ENCODE results near the gene MBP. TPM values are rescaled to one million over a fixed set of nuclear protein-coding genes. Genes with fewer than 3 reads are reported as not detected.

MBP gene
- total RNA-seq, 1 experiment from 2014 or later, result 88.8 TPM

GRCh38 chr18:77058290-77058835 is 74.2 kb downstream of the MBP start:
- ChIA-PET CTCF (interaction anchor here (0.7 to 1.1 kb wide), 2 partner anchors 58 to 154 kb away, joined by 3 read pairs; no protein-coding TSS in a partner anchor), POLR2A (no interaction called here)
- Histone ChIP-seq H3K9me3 (ENCODE audit: control insufficient read depth, insufficient read depth, low read depth, low read length) (no peaks in the 10 kb centered on the region), H3K27me3 (ENCODE audit: control insufficient read depth, insufficient read depth, low read length) (no peaks in the 10 kb centered on the region), H3K36me3 (ENCODE audit: control insufficient read depth, insufficient read depth, low read length) (no peaks in the 10 kb centered on the region), H3K27ac (ENCODE audit: low read length) (peak overlapping the region; percentile 48), H3K4me1 (ENCODE audit: control insufficient read depth, insufficient read depth, low read length) (peaks cover 70% of the 10 kb centered on the region), H3K4me3 (ENCODE audit: low read depth in 2 of 2, low read length in 2 of 2) (no peak overlapping the region)
- ATAC-seq (no peak), DNase-seq (ENCODE audit: low read depth, low spot score) (no peak)
- TF ChIP-seq POLR2AphosphoS5 (IDR thresholded peaks at IDR 0.05; ENCODE audit: low read depth, low read length) (no peak), SIN3A (IDR thresholded peaks at IDR 0.05; ENCODE audit: borderline replicate concordance, insufficient read depth, low read depth, low read length) (no peak), REST (IDR thresholded peaks at IDR 0.05; ENCODE audit: insufficient read depth in 1 of 2, low read depth in 2 of 2, low read length in 1 of 2) (no peak), TCF7L2 (IDR thresholded peaks at IDR 0.05; ENCODE audit: low read depth, low read length) (no peak), CTCF (IDR thresholded peaks at IDR 0.05) (no peak)
- in situ Hi-C loops (cut with HindIII; ENCODE audit: low pct_unique_long_range_greater_than_20kb, low sequenced_read_pairs) (no loop called here), intact Hi-C loops (cut with micrococcal nuclease; ENCODE audit: unreplicated experiment) (loop anchor here (5.0 kb wide), 2 partner anchors 149 to 256 kb away; no protein-coding TSS in a partner anchor)
- no TSS peak for BruUV-seq (replicated peaks)

GRCh38 chr18:77057006-77057395 is 75.6 kb downstream of the MBP start:
- no TSS peak for BruUV-seq (replicated peaks)
- intact Hi-C loops (cut with micrococcal nuclease; ENCODE audit: unreplicated experiment) (loop anchor here (5.0 kb wide), 2 partner anchors 150 to 255 kb away; no protein-coding TSS in a partner anchor), in situ Hi-C loops (cut with HindIII; ENCODE audit: low pct_unique_long_range_greater_than_20kb, low sequenced_read_pairs) (no loop called here)
- ATAC-seq (no peak), DNase-seq (ENCODE audit: low read depth, low spot score) (no peak)
- TF ChIP-seq TCF7L2 (IDR thresholded peaks at IDR 0.05; ENCODE audit: low read depth, low read length), result no peak
- TF ChIP-seq REST (IDR thresholded peaks at IDR 0.05; ENCODE audit: insufficient read depth in 1 of 2, low read depth in 2 of 2, low read length in 1 of 2), result no peak
- no peak for TF ChIP-seq POLR2AphosphoS5 (IDR thresholded peaks at IDR 0.05; ENCODE audit: low read depth, low read length)
- no peak for TF ChIP-seq SIN3A (IDR thresholded peaks at IDR 0.05; ENCODE audit: borderline replicate concordance, insufficient read depth, low read depth, low read length)
- no peak for TF ChIP-seq CTCF (IDR thresholded peaks at IDR 0.05)
- Histone ChIP-seq H3K36me3 (ENCODE audit: control insufficient read depth, insufficient read depth, low read length) (no peaks in the 10 kb centered on the region), H3K27me3 (ENCODE audit: control insufficient read depth, insufficient read depth, low read length) (no peaks in the 10 kb centered on the region), H3K27ac (ENCODE audit: low read length) (peak overlapping the region; percentile 90), H3K4me3 (ENCODE audit: low read depth in 2 of 2, low read length in 2 of 2) (peak overlapping the region in 1 of 2 experiments; percentile 26; a peak in 2 of 4 replicates), H3K9me3 (ENCODE audit: control insufficient read depth, insufficient read depth, low read depth, low read length) (no peaks in the 10 kb centered on the region), H3K4me1 (ENCODE audit: control insufficient read depth, insufficient read depth, low read length) (peaks cover 62% of the 10 kb centered on the region)
- ChIA-PET POLR2A (no interaction called here), CTCF (interaction anchor here (1.7 kb wide), 1 partner anchor 10 kb away, joined by 5 read pairs; no protein-coding TSS in a partner anchor)
